ENCODE measurements around the gene RAB4A.

DNA sequence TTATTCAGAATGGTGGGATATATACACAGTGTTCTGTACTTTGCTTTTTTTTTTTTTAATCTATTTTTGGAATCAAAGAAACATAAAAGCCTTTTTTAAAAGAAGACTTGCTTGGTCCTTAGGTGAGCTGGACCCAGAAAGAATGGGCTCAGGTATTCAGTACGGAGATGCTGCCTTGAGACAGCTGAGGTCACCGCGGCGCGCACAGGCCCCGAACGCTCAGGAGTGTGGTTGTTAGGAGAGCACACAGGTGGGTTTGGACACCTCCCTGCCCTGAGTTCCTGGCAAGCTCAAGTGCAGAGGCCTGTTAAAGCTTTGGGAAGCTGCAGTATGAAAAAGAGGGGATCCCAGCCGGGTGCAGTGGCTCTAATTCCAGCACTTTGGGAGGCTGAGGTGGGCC, 31.8 kb downstream of the RAB4A start:
- TF ChIP-seq, protein P1, sequence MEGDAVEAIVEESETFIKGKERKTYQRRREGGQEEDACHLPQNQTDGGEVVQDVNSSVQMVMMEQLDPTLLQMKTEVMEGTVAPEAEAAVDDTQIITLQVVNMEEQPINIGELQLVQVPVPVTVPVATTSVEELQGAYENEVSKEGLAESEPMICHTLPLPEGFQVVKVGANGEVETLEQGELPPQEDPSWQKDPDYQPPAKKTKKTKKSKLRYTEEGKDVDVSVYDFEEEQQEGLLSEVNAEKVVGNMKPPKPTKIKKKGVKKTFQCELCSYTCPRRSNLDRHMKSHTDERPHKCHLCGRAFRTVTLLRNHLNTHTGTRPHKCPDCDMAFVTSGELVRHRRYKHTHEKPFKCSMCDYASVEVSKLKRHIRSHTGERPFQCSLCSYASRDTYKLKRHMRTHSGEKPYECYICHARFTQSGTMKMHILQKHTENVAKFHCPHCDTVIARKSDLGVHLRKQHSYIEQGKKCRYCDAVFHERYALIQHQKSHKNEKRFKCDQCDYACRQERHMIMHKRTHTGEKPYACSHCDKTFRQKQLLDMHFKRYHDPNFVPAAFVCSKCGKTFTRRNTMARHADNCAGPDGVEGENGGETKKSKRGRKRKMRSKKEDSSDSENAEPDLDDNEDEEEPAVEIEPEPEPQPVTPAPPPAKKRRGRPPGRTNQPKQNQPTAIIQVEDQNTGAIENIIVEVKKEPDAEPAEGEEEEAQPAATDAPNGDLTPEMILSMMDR (IDR thresholded peaks at IDR 0.05) = no peak
- no peak for TF ChIP-seq POLR2AphosphoS5 (IDR thresholded peaks at IDR 0.05)
